Raji (cell line): ENCODE results near the gene DENND2A.

ENCODE experiments used
- POLR2A ChIP-seq: IDR thresholded peaks from 2 replicates; pipeline ENCODE4 v1.6.1; 2011; ENCODE audit warnings: low read depth, low read length, control low read depth; ENCODE audit not compliant: insufficient read depth

The DENND2A gene

GRCh38 chr7:140559410-140559809 lies 81.2 kb downstream of the DENND2A start:
- no peak for TF ChIP-seq POLR2A

- TF ChIP-seq POLR2A = no peak
These were observed 82.6 kb downstream of the DENND2A start for GRCh38 chr7:140557809-140558518.

GRCh38 chr7:140557069-140557468 lies 83.5 kb downstream of the DENND2A start:
- no peak for TF ChIP-seq POLR2A

GRCh38 chr7:140552240-140552679 lies 88.4 kb downstream of the DENND2A start:
- TF ChIP-seq POLR2A = no peak

GRCh38 chr7:140551355-140552239 lies 89.0 kb downstream of the DENND2A start:
- no peak for TF ChIP-seq POLR2A

GRCh38 chr7:140546947-140547346 lies 93.7 kb downstream of the DENND2A start:
- TF ChIP-seq POLR2A = no peak

- TF ChIP-seq POLR2A = no peak
These were observed 96.2 kb downstream of the DENND2A start for GRCh38 chr7:140544388-140544826.

GRCh38 chr7:140542228-140542603 lies 98.4 kb downstream of the DENND2A start:
- TF ChIP-seq POLR2A = no peak

- no peak for TF ChIP-seq POLR2A
These were observed 98.9 kb downstream of the DENND2A start for GRCh38 chr7:140541513-140542227.

- no peak for TF ChIP-seq POLR2A
These were observed 99.5 kb downstream of the DENND2A start for GRCh38 chr7:140541176-140541512.

- no peak for TF ChIP-seq POLR2A
These were observed 100.4 kb downstream of the DENND2A start for GRCh38 chr7:140540136-140540777.

GRCh38 chr7:140539461-140539860 lies 101.2 kb downstream of the DENND2A start:
- no peak for TF ChIP-seq POLR2A

- TF ChIP-seq POLR2A = no peak
These were observed 102.7 kb downstream of the DENND2A start for GRCh38 chr7:140537750-140538482.

DNA sequence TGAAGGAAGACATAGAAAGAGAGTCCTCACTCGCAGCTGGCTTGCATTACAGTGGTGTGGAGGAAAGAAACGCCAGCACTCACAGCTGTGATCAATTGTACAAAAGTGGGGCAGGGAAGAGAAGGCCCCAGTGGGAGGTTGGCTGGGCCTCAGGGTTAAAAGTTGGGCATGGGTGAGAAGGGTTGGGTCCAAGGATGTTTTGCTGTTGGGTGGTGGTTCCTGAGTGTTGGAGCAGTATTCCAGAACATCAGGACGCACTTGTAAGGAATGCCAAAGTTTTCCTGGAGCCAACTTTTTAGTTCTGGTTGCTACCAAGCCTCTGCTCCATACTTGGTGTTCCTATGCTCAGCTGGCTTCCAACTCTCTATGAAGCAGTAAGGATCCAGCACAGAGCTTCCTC lies 105.9 kb downstream of the DENND2A start:
- no peak for TF ChIP-seq POLR2A
